HPDE6-E6E7 (cell line): Measurements from ENCODE around the gene ANKRD10.
"Not testable (repeated sequence)": the region's sequence is repeated elsewhere in the genome, so short reads cannot be mapped to it uniquely, and the experiment has no call there.

ENCODE experiments used
- DNase-seq: peaks from one replicate; pipeline ENCODE4 v3.0.0; 2011; ENCODE audit warnings: missing footprints; ENCODE audit errors: extremely low spot score

Gene ANKRD10

DNA sequence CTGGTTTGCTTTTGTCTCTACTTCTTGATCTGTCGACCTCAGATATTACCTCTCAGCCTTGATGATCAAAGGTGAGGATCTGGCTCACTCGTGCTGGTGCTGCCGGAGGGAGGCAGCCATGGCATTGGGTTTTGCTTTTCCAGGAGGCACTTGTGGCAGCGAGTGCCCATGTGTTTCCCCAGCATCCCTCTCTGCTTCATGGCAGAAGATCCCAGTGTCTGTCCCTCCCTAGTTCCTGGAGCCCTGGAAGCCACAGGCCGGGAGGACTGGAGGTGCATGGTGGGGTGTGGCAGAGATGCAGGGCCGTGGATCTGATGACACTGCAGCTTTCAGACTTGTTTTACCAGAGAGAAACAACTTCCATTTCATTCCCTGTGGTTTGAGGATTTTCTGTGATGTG lies 47.5 kb downstream of the ANKRD10 start:
- no peak for DNase-seq

DNA sequence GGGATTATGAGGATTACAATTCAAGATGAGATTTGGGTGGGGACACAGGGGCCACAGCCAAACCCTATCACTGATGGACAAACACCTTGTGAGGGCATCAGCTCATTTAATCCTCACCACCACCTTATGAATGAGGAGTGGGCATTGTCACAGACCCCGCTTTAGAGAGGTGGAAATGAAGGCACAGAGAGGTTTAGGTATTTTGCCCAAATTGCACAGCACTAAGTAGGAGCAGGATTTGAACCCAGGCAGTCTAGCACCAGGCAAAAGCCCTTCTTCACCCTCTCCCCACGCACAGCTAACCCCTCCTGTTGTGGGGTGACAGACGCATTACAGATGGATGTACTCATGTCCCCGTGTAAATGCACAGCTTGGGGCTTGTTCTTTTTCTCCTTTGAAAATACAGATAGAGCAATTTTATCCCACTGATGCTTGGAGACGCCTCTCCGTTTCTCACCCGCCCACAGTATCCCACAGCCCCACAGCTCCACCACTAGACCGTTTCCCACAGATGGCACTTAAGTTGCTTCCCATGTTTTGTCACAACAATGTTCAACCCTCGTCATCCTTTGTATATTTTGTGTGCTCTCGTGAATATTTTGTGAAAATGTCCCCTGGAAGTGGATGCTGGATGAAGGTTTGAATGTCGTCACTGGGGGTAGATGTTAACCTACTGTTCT lies 48.2 kb downstream of the ANKRD10 start:
- DNase-seq = no peak

DNA sequence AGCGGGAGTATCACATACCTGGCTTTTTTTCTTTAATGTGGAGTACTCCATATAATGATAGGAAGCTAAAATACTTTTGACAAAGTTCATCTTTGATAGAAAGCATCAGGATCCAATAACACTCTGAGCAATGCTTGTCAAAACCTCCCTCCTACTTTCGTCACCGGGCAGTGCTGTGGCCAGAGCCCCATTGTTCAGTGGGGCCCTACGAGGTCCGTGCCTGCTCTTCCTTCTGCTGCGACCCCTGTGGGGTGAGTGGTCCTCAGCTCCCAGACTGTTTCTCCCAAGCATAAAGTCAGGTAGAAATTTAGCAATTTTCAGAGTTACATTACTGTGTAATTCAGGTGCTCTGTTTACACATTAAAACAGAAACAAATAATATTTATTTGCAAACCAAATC lies 51.2 kb downstream of the ANKRD10 start:
- DNase-seq = no peak

DNA sequence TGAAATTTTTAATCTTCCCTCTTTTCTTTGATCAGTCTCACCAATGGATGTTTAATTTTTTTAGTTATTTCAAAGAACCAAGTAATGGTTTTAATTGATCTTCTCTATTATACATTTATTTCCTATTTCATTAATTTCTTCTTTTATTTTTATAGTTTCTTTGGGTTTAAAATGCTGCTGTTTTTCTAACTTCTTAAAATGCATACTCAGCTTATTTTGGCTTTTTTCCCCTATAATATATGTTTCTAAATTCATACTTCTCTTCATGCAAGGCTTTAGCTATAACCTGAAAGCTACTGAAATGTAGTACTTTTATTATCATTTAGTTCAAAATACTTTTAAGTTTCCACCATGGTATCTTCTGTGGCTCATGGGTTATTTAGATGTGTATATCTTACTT lies 53.9 kb downstream of the ANKRD10 start:
- DNase-seq = no peak

DNA sequence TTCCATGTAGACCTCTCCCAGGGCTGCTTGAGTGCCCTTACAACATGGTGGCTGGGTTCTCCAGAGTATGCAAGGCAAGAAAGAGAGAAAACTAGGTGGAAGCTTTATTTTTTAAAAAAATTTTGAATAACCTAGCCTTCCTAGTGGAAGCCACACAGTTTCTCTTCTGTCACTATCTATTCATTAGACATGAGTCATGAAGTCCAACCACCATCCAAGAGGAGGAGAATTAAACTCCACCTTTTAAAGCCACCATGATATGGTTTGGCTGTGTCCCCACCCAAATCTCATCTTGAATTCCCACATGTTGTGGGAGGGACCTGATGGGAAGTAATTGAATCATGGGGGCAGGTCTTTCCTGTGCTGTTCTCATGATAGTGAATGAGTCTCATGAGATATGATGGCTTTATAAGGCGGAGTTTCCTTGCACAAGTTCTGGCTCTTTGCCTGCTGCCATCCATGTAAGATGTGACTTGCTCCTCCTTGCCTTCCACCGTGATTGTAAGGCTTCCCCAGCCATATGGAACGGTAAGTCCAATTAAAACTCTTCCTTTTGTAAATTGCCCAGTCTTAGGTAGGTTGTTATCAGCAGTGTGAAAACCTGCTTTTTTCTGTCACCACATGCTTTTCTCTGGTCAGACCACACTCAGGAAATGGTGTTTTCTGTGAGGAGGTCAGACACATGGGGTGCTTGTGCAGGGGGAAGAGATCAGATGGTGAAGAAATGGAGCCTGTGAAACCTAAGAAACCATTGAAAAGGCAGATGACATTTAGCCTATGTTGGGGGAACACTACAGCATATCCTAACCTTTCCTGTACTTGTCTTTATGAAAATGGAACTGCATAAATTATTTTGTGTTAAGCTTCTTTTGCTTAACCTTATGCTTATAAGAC lies 57.7 kb downstream of the ANKRD10 start:
- DNase-seq = no peak

DNA sequence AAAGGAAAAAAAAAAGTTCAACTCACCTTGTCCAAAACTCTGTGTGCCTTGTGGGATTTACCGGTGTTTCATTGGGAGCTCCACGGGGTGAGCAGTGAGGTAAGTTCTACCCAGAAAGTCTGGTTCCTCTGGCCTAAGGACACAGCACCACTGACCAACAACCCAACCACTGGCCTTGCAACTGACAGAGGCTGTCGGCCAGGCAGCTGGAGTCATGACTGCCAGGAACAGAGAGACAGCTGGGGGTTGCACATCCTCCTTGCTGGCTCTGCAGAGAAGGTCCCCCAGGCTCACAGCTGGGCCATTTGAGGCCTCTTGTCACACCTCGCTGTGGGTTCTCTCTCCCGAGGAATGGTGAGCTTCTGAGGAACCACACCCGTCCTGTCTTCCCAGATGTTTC lies 59.5 kb downstream of the ANKRD10 start:
- DNase-seq = no peak

DNA sequence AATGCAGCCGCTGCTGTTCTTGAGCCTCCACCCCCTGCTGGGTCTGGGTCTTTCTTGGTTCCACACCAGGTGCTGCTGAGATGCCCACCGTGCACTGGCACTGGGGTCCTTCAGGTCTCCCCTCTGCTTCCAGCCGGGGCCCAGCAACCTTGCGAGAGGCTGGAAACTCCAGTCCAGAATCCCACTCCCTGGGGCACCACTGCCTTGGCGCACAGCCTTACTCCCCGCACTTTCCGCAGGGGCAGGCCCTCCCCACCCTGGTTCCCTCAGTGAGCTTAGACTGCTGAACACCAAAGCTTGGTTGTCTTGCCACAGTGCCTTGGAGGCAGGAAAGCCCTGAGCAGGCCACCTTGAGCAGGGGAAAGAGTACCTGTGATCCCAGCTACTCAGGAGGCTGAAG lies 60.0 kb downstream of the ANKRD10 start:
- DNase-seq = no peak

DNA sequence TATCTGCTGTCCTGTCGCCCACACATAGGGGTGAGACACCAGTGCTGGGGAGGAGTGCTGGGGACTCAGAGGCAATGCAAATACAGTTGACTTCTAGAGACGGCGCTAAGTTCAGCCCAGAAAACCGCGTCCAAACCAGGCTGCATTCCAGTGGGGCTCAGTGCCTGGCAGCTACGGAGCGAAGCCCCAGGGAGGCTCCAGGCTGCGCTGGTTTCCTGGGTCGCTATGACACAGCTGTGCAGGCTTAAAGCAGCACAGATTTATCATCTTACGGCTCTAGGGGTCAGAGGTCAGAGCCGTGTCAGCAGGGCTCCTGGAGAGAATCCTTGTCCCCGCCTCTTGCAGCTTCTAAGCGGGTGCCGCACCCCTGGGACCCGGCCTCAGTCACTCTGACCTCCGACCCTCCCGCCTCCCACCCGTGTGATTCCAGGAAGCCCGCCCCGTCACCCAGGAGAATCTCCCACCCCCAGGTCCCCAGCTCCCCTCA lies 61.6 kb downstream of the ANKRD10 start:
- DNase-seq = no peak

DNA sequence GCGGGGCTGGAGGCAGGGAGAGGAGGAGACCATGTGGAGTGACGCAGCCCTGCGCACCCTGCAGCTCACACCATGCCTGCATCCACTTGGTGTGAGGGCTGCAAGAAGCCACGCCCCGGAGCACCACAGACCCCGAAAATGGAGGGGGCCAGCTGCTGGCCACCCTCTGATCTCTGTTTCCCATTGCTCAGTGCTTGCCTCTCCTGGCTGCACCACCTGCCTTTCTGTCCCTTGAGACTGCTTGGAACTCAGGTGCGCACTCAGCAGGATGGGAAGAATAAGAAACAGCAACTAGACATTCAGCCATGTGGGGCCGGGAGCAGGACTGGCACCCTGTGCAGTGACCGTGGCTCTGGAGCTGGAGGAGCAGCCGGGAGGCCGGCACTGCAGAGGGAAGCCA lies 64.0 kb downstream of the ANKRD10 start:
- DNase-seq = no peak

DNA sequence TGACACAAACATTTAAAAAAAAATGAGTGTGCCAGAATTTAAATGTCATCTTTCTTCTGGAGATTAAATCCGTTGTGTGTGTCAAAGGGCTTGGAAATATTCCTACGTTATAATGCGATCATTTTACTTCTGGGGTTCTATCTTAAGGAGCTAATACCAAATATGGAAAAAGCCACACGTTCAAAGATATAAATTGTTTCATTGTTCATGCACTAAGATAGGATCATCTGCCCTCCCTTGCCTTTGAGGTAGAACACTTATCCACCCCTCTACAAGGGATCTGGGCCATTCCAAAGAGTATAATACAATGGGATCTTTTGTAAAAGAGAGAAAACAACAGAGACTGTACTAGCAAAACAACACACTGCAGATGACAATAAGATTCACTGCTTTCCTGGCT lies 64.9 kb downstream of the ANKRD10 start:
- DNase-seq = no peak

DNA sequence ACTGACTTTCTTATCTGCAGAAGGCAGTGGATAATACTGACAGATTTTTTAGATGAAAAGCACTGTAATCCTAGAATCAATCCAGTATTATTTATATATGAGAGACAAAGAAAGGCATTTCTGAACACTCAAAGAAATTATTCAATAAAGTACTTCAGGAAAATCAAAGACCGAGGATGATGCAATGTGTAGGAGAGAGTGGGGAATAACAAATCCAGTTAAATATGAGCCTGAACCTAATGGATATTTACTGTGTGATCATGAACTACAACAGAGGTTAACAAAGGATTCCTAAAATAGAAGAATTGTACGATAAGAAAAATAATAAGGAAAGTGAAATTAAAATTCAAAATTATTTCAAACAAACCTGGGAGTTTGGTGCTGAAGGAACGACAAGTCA lies 69.3 kb downstream of the ANKRD10 start:
- DNase-seq = no peak

DNA sequence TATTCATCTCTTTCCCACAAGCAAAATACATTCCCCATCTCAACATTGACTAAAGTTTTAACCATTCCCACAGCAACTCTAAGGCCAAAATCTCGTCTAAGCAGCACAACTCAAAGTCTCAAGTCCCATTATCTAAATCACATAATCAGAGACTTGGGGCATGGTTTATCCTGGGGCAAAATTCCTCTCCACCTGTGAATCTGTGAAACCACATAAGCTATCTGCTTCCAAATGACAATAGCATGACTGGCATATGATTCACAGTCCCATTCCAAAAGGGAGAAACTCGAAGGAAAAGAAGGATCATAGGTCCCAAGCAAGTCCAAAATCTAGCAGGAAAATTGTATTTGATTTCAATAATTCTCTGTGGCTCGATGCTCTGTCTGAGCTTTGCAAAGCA lies 73.0 kb downstream of the ANKRD10 start:
- DNase-seq = peak; percentile 19

DNA sequence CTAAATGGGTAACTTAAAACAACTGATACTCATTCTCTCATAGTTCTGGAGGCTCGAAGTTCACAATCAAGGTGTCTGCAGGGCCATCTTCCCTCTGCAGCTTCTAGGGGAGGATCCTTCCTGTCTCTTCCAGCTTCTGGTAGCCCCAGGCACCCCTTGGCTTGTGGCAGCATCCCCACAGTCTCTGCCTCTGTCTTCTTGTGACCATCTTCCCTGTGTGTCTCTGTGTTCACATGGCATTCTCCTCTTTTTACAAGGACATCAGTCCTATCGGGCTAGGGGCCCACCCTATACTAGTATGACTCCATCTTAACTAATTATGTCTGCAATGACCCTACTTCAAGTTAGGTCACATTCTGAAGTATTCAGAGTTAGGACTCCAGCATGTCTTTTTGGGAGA lies 73.5 kb downstream of the ANKRD10 start:
- no peak for DNase-seq

DNA sequence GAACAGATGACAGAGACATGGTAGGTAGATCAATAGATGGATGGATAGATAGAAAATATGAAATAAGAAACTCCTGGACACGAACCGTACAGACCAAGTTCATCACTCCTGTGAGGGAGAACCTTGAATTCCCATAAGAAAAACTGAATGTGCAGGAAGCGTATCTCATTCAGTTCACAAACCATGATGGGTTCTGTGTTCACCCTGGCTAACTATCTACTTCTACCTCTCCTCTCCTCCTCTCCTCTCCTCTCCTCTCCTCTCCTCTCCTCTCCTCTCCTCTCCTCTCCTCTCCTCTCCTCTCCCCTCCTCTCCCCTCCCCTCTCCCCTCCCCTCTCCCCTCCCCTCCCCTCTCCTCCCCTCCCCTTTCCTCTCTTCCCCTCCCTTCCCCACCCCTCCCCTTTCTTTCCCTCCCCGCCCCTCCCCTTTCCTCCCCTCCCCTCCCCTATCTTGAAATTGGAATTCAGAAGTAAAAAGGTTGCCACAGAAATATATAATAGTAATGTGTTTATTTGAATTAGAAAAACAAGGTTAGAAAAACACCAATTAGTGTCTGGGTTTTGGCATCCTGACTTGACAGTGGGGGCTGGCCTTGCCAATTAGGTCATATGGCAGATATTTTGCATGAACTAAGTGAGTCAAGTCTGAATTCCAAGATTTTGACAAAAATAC lies 75.9 kb downstream of the ANKRD10 start:
- no peak for DNase-seq

DNA sequence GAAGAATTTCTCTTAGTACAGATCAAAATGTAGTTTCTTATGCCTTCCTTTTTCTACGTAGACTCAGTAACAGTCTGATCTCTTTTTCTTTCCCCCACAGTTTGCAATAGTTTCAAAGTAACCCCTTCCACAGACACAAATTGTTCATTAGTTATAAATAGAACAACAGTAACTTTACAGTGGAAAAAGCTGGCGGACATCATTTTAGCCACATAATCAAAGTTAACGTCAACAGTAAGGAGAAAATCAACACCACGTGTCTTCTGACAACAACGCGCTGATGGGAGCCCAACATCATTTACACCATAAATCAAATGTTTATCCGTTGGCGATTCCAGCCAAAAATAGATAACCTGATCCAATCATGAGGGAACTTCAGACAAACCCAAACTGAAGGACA lies 76.8 kb downstream of the ANKRD10 start:
- DNase-seq = no peak

DNA sequence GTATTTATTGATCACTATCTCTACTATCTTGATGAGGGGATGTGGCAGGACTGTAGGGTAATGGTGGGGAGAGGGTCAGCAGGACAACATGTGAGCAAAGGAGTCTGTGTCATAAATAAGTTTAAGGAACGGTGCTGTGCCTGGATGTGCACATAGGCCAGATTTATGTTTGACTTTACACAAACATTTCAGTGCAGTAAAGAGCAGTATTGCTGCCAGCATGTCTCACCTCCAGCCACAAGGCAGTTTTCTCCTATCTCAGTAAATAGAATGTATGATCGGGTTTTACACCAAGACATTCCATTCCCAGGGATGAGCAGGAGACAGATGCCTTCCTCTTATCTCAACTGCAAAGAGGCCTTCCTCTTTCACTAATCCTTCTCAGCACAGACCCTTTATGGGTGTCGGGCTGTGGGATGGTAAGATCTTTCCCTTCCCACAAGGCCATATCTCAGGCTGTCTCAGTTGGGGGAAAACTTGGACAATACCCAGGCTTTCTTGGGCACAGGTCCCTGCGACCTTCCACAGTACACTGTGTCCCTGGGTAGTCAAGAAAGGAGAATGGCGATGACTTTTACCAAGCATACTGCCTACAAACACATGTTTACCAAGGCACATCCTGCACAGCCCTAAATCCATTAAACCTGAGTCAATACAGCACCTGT lies 77.3 kb downstream of the ANKRD10 start:
- not testable (repeated sequence) for DNase-seq

DNA sequence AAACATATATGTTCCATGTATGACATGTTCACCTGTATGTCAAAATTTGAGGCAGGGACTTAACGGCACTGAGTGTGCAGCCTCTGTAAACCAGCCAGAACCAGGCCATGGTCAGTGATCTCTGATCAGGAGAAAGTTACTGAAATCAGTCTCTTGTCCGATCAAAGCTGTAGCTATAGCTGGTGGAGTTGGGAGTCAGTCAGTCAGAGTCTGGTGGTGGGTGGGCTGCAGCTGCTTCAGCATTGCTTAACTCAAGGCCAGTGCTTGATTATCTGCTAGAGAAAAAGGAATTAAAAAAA lies 78.3 kb downstream of the ANKRD10 start:
- DNase-seq = no peak

DNA sequence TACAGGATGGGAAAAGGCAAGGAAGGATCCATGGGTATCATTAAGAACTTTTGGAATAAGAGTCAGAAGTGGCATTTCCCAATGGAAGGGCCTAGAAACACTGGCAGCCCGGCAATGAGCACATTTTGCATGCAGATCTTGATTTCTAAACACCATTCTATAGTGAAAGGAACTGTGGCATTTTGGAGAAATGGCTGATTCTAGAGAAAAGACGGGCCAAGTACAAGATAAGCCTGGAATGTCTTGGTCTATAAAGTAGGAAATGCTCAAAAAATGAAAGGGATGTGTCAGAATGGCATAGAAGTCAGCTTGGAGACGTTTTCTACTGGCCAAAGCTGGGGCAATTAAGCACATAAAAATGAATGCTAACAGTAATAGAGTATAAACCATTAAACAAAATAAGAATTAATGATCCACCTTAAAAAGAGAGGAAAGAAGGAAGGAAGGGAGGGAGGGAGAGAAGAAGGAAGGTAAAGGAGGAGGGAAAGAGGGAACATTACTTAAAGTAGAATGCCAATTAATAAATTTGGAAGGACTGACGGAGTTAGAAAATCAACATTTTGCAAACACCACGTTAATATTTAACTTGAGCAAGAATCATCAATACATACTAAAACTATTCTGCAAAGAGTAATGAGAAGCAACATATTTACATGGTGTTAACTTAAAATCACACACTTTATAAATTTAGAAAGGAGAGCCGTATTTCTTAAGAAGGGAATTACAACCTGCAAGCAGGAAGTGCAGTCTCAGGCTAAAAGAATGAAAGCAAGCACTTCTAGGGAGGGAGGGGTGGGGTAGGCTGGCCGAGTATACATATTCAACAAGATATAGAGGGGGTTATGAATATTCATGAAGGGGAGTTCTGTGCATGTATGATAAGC lies 78.9 kb downstream of the ANKRD10 start:
- no peak for DNase-seq

DNA sequence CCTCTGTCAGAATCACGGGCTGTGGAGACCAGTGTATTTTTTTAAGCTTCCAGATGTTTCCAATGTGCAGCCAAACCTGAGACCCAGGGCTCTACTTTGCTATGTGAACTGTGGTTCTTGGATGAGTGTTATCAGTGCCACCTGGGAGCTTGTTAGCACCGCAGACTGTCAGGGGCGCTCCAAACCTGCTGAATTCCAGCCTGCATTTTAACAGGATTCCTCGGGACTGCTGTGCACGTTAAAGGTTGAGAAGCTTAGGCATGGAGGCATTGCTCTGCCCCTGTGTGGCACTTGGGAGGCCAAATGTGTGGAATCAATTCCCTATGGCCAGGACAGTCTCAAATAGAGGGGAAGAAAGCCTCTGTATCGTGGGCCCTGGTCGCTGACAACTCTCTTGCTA lies 80.3 kb downstream of the ANKRD10 start:
- DNase-seq = no peak

DNA sequence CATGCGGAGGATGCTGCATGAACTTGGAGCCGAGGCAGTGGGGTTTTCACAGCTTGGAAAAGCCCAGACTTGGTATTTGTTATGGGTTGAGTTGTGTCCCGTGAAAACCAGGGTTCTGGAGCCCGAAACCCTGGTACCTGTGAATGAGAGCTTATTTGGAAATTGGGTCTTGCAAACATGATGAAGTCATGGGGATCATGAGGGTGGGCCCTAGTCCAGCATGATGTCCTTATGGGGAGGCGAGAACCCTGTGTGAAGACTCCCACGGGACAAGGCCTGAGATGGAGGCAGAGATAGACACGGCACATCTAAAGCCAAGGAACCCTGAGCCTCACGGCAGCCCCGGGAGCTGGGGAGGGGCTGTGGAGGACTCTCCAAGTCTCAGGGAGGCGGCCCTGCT lies 82.3 kb downstream of the ANKRD10 start:
- no peak for DNase-seq

DNA sequence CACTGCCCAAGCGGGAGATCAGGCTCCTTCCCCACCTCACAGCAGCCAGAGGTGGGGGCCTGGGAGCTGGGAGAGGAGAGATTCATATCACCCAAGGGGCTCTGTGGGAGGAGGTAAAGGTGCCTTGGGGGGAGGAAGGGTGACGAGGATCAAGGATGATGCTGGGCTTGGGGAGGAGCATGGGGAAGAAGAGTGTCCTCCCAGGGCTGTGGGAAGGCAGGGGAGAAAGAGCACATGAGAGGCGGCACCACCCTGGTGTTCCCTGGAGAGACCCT lies 82.7 kb downstream of the ANKRD10 start:
- DNase-seq = no peak
